ENCODE results near the gene NCAPH2. TPM values are rescaled to one million over a fixed set of nuclear protein-coding genes. Genes with fewer than 3 reads are reported as not detected.

The NCAPH2 gene
- total and polyA plus RNA-seq, 2 of the 8 experiments (the other 6 are each of a cell fraction or from before 2014, with no cell fraction given), result 62.2 to 81.6 TPM

DNA sequence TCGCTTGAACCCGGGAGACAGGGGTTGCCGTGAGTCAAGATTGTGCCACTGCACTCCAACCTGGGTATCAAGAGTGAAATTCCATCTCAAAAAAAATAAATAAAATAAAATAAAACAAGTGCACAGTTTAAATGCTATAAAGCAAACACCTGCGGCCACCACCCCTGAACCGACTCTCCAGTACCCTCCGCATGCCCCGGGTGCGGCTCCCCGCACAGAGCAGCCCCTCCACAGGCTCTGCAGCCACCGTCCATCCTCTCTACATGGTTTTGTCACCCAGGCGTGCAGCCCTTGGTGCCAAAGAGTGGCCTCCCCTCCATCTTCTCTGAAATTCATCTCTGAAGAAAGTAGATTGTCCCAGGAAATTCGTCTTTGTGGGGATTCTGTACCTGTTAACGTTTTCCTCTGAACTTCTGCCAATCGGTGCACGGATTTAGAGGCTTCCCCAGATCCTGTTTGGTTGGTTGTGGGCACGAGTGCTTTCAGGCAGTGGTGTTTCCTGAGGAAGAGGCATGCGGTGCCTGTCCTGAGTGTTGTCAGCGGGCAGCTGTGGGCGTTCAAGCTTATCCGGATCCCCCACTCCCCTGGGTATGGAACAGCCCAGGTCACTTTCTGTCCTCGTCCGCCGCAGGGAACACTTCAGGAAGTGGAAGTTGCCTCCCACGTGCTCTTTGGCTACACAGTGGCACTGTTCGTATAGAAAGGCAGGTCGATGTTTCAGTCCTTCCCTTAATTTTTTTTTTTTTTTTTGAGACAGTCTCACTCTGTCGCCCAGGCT is 17.3 kb upstream of the NCAPH2 start (continued):
- TF ChIP-seq, protein P1, sequence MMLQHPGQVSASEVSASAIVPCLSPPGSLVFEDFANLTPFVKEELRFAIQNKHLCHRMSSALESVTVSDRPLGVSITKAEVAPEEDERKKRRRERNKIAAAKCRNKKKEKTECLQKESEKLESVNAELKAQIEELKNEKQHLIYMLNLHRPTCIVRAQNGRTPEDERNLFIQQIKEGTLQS (IDR thresholded peaks at IDR 0.05; ENCODE audit: insufficient read depth, low read depth, low read length), result no peak
- no peak for TF ChIP-seq TAF1 (IDR thresholded peaks at IDR 0.05; ENCODE audit: low read depth, low read length)
- TF ChIP-seq NANOG (IDR thresholded peaks at IDR 0.05; ENCODE audit: insufficient read depth, low read depth, low read length, poor library complexity, severe bottlenecking), result no peak
- no peak for TF ChIP-seq KDM4A (IDR thresholded peaks at IDR 0.05; ENCODE audit: low read depth, low read length, severe bottlenecking)
- no peak for TF ChIP-seq POLR2AphosphoS5 (IDR thresholded peaks at IDR 0.05; ENCODE audit: low read depth, low read length)
- TF ChIP-seq EZH2 (IDR thresholded peaks at IDR 0.05; ENCODE audit: low read depth, low read length, severe bottlenecking), result no peak
- no peak for TF ChIP-seq SUZ12 (IDR thresholded peaks at IDR 0.05; ENCODE audit: low read length)

Measured in H1 (cell line).